HG03025 (cell line): ENCODE data around the gene ERCC6.

Experiments used
- ATAC-seq: cut with Tn5 transposase; IDR thresholded peaks from one replicate; pipeline ENCODE4 v1.9.1; 2021; ENCODE audit warnings: mild to moderate bottlenecking, moderate library complexity; ENCODE audit not compliant: unreplicated experiment, low FRiP score

The ERCC6 gene

GRCh38 chr10:49516216-49516970 is 22.5 kb downstream of the ERCC6 start:
- no peak for ATAC-seq

- ATAC-seq: no peak
Observed at GRCh38 chr10:49512121-49512809, 26.7 kb downstream of the ERCC6 start.

- ATAC-seq: no peak
Observed at GRCh38 chr10:49509771-49510303, 29.1 kb downstream of the ERCC6 start.

- no peak for ATAC-seq
Observed at GRCh38 chr10:49508654-49509053, 30.3 kb downstream of the ERCC6 start.

GRCh38 chr10:49508249-49508648 is 30.7 kb downstream of the ERCC6 start:
- no peak for ATAC-seq

GRCh38 chr10:49505589-49505988 is 33.3 kb downstream of the ERCC6 start:
- no peak for ATAC-seq

DNA sequence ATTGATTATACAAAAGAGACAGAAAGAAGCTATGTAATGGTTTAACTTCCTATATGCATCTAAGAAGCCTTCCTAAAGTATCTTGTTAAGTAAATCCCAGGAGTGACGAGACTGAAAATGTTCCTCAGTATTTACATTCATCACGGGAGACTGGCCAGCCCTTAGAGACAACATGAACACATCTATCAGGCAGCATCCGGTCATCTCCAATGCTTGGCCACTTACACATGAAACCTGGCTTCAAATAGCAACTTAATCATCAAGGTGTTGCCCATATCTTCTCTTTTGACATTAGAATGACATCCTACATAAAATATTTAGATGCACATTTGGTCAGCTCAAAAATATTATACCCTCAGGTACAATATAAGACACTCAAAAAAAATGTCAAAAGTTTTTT is 33.8 kb downstream of the ERCC6 start:
- ATAC-seq: no peak

- no peak for ATAC-seq
Observed at GRCh38 chr10:49504528-49504927, 34.4 kb downstream of the ERCC6 start.

- no peak for ATAC-seq
Observed at GRCh38 chr10:49502358-49502757, 36.6 kb downstream of the ERCC6 start.

GRCh38 chr10:49500412-49500811 is 38.5 kb downstream of the ERCC6 start:
- ATAC-seq: no peak

DNA sequence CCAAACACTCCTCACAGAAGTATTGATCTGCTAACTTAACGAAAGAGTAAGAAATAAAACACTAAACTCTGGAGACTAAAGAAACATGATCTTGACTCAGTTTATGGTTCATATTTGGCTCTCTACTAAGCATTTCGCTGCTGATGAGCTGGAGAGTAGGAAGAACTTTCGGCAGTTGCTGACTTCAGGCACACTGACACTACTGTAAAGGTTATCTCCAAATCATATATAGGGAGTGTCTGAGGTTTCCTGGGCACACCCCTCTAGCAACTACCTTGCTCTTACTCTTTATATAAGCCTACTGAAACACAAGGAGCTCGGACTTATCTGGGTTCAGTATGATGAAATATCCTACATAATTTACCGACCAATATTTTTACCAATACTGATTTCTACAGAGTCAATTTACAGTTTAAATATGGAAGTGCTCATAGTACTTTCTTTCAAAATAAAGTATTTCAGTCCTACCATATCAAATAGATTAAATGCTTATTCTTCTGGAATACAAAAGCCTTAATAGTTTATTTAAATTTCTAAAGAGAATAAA is 39.5 kb downstream of the ERCC6 start:
- ATAC-seq: no peak

- ATAC-seq: no peak
Observed at GRCh38 chr10:49498425-49498824, 40.5 kb downstream of the ERCC6 start.

DNA sequence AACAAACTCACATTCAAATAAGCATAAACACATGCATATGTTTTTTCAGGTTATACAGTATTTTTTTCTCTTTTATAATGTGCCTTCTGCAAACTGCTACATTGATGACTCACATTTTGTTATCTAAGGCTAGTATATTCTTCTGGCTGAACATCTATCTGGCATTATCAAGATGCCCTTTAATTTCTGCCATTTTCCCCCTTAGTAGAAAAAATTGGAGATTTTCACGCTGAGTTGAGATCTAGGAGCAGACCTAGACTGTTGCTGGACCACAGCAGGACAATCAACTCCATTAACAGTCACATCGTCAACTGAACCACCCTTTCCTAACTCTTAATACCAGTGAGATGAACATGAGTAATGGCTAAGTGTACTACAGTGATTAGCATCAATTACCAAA is 41.6 kb downstream of the ERCC6 start:
- no peak for ATAC-seq

DNA sequence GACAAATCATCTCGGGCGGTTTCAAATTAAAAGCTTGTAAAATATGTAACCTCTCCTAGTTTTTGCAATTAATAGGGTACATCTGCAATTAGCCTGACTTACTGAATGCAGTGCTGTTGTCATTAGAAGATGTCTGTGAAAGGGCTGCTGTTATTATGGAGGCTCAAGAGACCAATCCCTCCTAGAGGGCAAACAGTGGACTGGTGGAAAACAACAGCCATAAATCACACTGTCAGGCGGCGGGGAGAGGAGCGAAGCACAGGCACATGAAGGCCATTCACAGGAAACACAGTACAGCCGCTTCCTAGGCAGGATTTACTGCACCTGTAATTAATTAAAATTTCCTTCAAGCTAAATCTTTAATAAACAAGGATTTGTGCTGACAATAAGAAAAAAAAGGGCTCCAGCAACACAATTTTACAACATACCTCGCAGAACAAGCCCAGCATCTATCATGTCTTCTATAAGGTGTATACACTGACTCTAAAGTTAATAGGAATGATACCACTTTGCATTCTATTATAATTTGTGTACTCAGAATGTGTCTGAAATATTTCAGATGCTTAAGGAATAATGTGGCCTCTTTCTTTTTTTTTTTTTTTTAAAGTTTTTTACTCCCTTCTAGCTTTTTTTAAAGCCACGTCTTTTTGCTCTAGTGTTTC is 50.7 kb downstream of the ERCC6 start:
- ATAC-seq: no peak

DNA sequence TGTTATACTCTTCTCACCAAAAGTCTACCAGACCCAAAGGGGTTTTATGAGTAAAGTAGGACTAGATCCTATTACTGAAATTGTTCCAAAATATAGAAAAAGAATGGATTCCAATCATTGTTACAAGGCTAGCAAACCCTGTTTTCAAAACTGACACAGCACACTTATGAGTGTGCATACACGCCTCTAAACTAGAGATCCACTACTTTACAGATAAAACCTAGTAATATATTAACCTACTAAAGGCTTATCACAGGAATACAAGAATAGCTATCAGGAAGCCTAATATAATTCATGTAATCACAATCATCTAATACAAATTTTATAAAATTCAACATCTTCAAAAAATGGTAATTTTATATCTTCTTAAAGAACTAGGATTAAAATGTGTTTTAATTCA is 52.2 kb downstream of the ERCC6 start:
- ATAC-seq: no peak

- ATAC-seq: no peak
Observed at GRCh38 chr10:49486009-49486408, 52.9 kb downstream of the ERCC6 start.

DNA sequence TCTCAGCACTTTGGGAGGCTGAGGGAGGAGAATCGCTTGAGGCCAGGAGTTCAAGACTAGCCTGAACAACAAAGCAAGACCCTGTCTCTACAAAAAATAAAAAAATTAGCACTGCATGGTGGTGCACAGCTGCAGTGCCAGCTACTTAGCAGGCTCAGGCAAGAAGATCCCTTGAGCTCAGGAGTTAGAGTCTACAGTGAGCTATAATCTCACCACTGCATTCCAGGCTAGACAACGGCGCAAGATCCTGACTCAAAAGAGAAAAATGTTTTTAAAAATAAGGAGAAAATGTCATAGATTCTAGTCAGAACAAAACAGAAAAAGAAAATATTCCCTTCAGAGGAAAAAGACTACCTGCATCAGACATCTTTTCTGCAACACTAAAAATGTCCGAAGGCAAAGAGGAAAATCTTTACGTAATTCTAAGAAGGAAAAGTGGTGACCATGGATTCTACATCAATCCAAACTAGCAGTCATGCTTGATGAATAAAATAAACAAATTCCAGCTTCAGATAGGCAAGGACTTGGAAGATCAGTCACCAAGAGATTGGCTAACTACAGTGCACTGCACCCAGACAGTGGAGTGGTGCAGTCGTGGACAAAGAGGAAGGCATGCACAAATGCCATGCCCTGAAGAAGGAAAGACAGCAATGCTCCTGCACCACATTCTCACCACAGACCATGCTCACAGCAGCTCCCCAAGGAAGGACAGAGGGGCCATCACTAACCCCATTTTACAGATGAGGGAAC is 54.3 kb downstream of the ERCC6 start:
- no peak for ATAC-seq

- ATAC-seq: no peak
Observed at GRCh38 chr10:49478819-49479218, 60.1 kb downstream of the ERCC6 start.

- no peak for ATAC-seq
Observed at GRCh38 chr10:49474901-49475300, 64.0 kb downstream of the ERCC6 start.

- ATAC-seq: no peak
Observed at GRCh38 chr10:49471532-49471931, 67.4 kb downstream of the ERCC6 start.
